ENCODE data around the gene TPM1. TPM values are rescaled to one million over a fixed set of nuclear protein-coding genes. Genes with fewer than 3 reads are reported as not detected.

Gene TPM1
- total RNA-seq, 1 donor from 2014 or later = 229 TPM

- ATAC-seq = no peak
Observed at GRCh38 chr15:63045465-63045840, 2.9 kb downstream of the TPM1 start.

DNA sequence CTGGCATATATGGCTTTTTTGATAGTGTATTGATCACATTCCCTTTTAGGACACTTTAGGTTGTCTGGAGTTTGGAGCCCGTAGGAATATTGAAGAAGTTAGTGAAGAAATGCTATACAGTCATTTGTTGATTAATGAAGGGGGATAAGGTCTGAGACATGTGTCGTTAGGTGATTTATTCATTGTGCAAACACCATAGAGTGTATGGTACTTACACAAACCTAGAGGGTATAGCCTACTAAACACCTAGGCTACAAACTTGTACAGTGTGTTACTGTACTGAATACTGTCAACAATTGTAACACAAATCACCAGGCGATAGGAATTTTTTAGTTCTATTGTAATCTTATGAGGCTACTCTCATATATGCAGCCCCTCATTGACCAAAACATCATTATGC is 3.3 kb downstream of the TPM1 start:
- intact Hi-C loops (cut with DNase I) = loop anchor here (5.0 kb wide), 1 partner anchor 46 kb away; no protein-coding TSS in a partner anchor
- TF ChIP-seq, protein P1, sequence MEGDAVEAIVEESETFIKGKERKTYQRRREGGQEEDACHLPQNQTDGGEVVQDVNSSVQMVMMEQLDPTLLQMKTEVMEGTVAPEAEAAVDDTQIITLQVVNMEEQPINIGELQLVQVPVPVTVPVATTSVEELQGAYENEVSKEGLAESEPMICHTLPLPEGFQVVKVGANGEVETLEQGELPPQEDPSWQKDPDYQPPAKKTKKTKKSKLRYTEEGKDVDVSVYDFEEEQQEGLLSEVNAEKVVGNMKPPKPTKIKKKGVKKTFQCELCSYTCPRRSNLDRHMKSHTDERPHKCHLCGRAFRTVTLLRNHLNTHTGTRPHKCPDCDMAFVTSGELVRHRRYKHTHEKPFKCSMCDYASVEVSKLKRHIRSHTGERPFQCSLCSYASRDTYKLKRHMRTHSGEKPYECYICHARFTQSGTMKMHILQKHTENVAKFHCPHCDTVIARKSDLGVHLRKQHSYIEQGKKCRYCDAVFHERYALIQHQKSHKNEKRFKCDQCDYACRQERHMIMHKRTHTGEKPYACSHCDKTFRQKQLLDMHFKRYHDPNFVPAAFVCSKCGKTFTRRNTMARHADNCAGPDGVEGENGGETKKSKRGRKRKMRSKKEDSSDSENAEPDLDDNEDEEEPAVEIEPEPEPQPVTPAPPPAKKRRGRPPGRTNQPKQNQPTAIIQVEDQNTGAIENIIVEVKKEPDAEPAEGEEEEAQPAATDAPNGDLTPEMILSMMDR (IDR thresholded peaks at IDR 0.05) = no peak
- Histone ChIP-seq H3K27me3 (peaks cover 35% of the 10 kb centered on the region), H3K9me3 (no peaks in the 10 kb centered on the region), H3K36me3 (peaks cover 3% of the 10 kb centered on the region), H3K4me3 (peak overlapping the region; percentile 63), H3K4me1 (peaks cover 34% of the 10 kb centered on the region), H3K27ac (no peak overlapping the region)
- no peak for DNase-seq
- ATAC-seq = no peak

More at GRCh38 chr15:63045465-63045840, 2.9 kb downstream of the TPM1 start:
- no peak for DNase-seq
- Histone ChIP-seq H3K36me3 (peaks cover 3% of the 10 kb centered on the region), H3K9me3 (no peaks in the 10 kb centered on the region), H3K4me3 (peak overlapping the region; percentile 63), H3K4me1 (peaks cover 30% of the 10 kb centered on the region), H3K27me3 (peaks cover 35% of the 10 kb centered on the region), H3K27ac (no peak overlapping the region)
- intact Hi-C loops (cut with DNase I) = loop anchor here (5.0 kb wide), 1 partner anchor 47 kb away; no protein-coding TSS in a partner anchor
- TF ChIP-seq, protein P1 (IDR thresholded peaks at IDR 0.05) = no peak

- H3K36me3 ChIP-seq = peaks cover 3% of the 10 kb centered on the region
- intact Hi-C loops (cut with DNase I) = loop anchor here (5.0 kb wide), 1 partner anchor 45 kb away; no protein-coding TSS in a partner anchor
- H3K4me1 ChIP-seq = peaks cover 43% of the 10 kb centered on the region
Observed at GRCh38 chr15:63046917-63047760, 4.6 kb downstream of the TPM1 start.

DNA sequence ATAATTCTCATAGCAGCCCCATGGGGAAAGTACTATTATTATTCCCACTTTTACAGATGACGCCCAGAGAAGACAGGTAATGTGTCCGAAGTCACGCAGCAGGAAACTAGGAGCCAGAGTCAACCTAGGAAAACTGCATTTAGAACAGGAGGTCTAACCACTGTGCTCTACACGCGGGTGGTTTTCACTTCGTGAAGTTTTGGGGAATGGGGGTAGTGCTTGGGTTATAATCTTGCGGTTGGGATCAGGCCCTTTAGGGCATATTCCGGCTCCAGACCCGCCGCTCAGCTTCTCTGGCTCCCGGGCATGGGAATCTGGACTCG is 5.2 kb downstream of the TPM1 start:
- DNase-seq (no peak), ATAC-seq (no peak)
- H3K36me3 ChIP-seq = peaks cover 3% of the 10 kb centered on the region
- H3K27ac ChIP-seq = peak overlapping the region; percentile 90
- peaks cover 49% of the 10 kb centered on the region for H3K4me1 ChIP-seq
- H3K9me3 ChIP-seq = no peaks in the 10 kb centered on the region
- intact Hi-C loops (cut with DNase I) = loop anchor here (5.0 kb wide), 1 partner anchor 45 kb away; no protein-coding TSS in a partner anchor
- peak overlapping the region; percentile 97 for H3K4me3 ChIP-seq
- TF ChIP-seq, protein P1 (IDR thresholded peaks at IDR 0.05) = no peak
- peaks cover 24% of the 10 kb centered on the region for H3K27me3 ChIP-seq

More at GRCh38 chr15:63046917-63047760, 4.6 kb downstream of the TPM1 start:
- peak overlapping the region; percentile 97 for H3K4me3 ChIP-seq
- TF ChIP-seq, protein P1 (IDR thresholded peaks at IDR 0.05) = no peak
- no peak for ATAC-seq
- no peaks in the 10 kb centered on the region for H3K9me3 ChIP-seq
- no peak for DNase-seq
- H3K27me3 ChIP-seq = peaks cover 29% of the 10 kb centered on the region
- H3K27ac ChIP-seq = peak overlapping the region; percentile 90

DNA sequence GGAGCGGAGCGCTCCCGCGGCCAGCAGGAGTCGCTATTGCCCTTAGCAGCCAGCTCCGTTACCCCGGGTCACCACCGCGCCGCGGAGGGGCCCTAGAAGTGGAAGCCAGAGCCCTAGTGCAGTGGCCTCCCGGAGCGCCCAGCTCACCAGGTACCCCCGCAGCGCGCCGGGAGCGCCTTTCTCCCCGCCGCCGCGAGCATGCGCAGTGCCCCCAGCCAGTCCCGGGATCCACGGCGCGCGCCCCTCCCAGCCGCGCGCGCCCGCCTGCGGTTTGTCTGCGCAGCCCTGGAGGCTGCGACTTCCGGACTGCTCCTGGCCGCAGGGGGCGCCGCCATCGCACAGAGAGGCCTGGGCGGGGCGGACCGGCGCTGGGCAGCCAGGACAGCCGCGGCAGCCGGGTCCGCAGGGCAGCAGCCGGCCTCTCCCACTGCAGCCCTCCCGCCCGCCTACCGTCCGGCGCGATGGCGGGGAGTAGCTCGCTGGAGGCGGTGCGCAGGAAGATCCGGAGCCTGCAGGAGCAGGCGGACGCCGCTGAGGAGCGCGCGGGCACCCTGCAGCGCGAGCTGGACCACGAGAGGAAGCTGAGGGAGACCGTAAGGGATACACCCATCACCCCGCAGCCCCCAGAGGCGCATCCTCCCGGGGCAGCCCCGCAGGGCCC is 5.7 kb downstream of the TPM1 start:
- H3K4me1 ChIP-seq = peaks cover 53% of the 10 kb centered on the region
- peaks cover 3% of the 10 kb centered on the region for H3K36me3 ChIP-seq
- peak overlapping the region; percentile 97 for H3K4me3 ChIP-seq
- TF ChIP-seq, protein P1 (IDR thresholded peaks at IDR 0.05) = peak; percentile 93
- DNase-seq (peak; percentile 97), ATAC-seq (peak; percentile 95)
- H3K9me3 ChIP-seq = no peaks in the 10 kb centered on the region
- peaks cover 21% of the 10 kb centered on the region for H3K27me3 ChIP-seq
- H3K27ac ChIP-seq = peak overlapping the region; percentile 90
- intact Hi-C loops (cut with DNase I) = loop anchor here (5.0 kb wide), 1 partner anchor 44 kb away; no protein-coding TSS in a partner anchor

Data from upper lobe of right lung (tissue), 1 donor.